ENCODE results near the gene CRIM1.

GRCh38 chr2:36356298-36356989, 866 bp downstream of the CRIM1 start:
- no peak for TF ChIP-seq ZNF274 (IDR thresholded peaks at IDR 0.05; ENCODE audit: low read depth, low read length)
- TF ChIP-seq YY1 (IDR thresholded peaks at IDR 0.05; ENCODE audit: insufficient read depth, insufficient read length) = no peak
- no peak for TF ChIP-seq SUZ12 (IDR thresholded peaks at IDR 0.05; ENCODE audit: extremely low read depth, insufficient read depth, insufficient read length)
